GM19455 (cell line): Measurements from ENCODE around the gene TCEA3.
"Not testable (repeated sequence)": the region's sequence is repeated elsewhere in the genome, so short reads cannot be mapped to it uniquely, and the experiment has no call there.

Source experiments
- ATAC-seq: cut with Tn5 transposase; IDR thresholded peaks from one replicate; pipeline ENCODE4 v1.9.1; 2021; ENCODE audit not compliant: unreplicated experiment

The TCEA3 gene

GRCh38 chr1:23394684-23395083, 29.9 kb downstream of the TCEA3 start:
- ATAC-seq = no peak

GRCh38 chr1:23394181-23394580, 30.4 kb downstream of the TCEA3 start:
- no peak for ATAC-seq

DNA sequence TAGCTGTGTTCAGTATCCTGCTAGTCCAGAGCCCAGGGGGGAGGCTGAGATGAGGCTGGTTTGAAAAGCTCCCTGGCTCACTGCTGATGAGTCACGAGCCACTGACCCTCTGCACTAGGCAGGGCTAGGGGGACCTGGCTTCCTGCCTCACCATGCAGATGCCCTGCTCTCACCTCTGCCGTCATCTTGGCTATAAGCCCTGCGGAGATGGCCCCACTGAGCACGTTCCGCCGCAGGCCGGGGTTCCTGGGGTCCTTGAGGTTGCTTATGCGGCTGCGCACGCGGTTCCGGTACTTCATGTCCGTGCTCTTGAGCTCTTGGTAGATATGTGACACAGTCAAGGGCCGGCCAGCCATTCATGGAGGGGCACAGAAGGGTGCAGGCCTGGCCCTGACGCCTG, 30.8 kb downstream of the TCEA3 start:
- no peak for ATAC-seq

DNA sequence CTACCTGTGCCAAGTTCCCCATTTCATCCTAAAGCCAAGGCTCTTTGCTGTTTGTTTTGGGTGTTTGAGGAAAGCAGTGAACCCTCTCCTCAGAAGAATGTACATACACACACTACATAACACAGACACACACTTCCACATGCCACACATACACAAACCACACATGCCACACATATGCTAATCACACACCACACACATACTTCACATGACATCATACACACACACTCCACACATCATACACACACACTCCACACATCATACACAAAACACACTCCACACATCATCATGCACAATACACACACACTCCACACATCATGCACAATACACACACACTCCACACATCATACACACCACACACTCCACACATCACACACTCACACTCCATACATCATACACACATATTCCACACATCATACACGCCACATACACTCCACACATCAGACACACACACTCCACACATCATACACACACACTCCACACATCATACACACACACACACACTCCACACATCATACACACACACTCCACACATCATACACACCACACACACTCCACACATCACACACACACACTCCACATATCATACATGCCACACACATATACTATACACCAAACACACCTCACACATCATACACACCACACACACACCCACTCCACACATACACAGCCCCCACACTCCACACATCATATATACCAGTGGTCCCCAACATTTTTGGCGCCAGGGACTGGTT, 32.3 kb downstream of the TCEA3 start:
- no peak for ATAC-seq

- ATAC-seq = no peak
Measured at GRCh38 chr1:23389837-23390321, 34.7 kb downstream of the TCEA3 start.

DNA sequence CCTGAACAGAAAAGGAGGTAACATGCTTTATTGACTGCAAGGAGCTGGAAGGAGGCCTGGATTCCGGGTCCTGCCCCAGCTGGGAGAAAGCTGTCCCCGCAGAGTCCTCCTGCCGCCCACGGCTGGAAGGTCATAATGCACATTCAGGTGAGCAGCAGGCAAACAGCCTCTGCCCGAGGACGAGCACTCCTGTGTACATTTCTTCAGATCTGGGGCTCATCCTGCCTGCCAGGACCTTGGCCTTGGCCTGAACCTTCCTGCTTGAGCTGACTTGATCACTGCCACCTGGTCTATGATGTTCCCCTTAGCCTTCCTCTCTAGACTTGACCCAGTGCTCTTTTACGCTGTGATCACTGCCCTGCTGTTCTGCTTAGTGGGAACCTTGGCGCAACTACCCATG, 37.1 kb downstream of the TCEA3 start:
- no peak for ATAC-seq

GRCh38 chr1:23385119-23385621, 39.4 kb downstream of the TCEA3 start:
- ATAC-seq = no peak

DNA sequence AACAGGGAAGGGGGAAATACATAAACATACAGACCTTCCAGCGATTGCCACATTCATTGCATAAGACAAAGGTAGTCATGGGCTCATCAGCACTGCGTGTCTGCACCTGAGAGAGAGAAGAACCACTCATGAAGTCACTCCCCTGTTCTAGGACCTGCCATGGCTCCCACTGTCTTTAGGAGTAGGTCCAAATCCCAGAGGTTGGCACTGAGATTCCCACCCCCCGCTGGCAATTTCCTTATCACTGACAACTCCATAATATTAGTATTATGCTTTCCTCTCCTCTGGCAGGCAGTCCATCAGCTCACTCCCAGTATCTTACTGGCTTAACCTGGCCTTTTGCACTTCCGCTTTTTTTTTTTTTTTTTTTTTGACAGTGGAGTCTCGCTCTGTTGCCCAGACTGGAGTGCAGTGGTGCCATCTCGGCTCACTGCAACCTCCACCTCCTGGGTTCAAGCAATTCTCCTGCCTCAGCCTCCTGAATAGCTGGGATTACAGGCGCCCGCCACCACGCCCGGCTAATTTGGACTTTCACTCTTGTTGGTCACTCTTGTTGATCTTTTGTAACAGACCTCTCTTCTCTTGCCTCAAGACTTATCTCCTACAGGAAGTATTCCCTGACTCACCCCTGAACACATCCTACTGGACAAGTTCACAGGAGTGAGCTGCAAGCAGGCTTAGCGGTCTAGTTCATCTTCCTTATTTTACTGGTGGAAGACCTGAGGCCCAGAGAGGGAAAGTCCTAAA, 40.1 kb downstream of the TCEA3 start:
- ATAC-seq = no peak

- ATAC-seq = no peak
Measured at GRCh38 chr1:23383577-23384311, 40.8 kb downstream of the TCEA3 start.

- ATAC-seq = no peak
Measured at GRCh38 chr1:23381233-23381885, 43.2 kb downstream of the TCEA3 start.

- no peak for ATAC-seq
Measured at GRCh38 chr1:23380719-23381118, 43.8 kb downstream of the TCEA3 start.

DNA sequence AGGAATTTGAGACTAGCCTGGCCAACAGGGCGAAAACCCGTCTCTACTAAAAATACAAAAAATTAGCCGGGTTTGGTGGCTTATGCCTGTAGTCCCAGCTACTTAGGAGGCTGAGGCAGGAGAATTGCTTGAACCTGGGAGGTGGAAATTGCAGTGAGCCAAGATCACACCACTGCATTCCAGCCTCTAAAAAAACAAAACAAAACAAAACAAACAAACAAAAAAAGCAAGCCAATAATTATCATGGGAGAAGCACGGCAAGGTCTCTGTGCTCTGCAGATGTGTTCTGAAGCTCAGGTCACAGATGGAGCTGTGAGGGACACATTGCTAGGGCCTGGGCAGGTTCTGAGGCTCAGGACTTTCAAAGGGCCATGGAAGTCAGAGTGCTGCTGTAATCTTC, 44.3 kb downstream of the TCEA3 start:
- ATAC-seq = not testable (repeated sequence)

- ATAC-seq = no peak
Measured at GRCh38 chr1:23376890-23377811, 47.4 kb downstream of the TCEA3 start.

- not testable (repeated sequence) for ATAC-seq
Measured at GRCh38 chr1:23374079-23374735, 50.3 kb downstream of the TCEA3 start.

- ATAC-seq = no peak
Measured at GRCh38 chr1:23371987-23372880, 52.3 kb downstream of the TCEA3 start.

DNA sequence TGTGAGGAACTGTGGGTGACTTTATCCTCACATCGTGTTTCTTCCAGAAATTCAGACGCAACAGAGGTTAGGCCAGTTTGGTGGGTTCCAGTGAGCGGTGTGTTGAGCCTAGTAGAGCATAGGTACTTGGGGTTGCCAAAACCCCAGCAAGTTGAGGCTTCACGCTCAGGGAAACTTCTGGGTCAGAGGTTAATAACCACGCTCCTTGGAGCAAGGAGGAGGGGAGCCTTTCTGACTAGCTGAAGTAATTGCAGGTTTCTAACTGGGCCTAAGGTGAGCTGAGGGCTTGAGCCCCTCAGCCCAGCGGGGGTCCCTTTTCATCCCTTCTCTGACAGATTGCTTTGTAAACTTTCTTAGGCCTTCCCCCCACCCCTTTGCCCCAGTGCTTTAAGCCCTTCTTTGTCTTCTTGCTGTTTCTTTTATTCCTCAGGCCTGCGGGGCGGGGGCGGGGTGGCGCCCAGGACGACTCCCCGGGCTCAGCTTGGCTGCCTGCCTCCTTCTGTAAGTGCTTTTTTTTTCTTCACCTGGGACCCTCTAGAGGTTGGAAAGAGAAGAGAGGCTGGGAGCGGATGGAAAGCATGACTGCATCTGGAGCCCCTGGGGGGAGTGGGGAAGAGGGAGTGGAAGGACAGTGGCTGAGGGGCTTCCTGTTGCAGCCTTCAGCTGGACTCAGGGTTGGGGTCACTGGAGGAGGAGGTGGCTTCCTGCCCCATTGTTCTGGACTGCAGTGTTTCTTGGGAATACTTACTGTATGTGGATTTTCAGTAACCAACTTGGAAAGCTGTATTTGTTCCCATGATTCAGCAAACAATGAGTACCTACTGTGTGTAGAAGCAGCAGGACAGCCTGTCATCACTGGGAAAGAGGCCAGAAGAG, 53.6 kb downstream of the TCEA3 start:
- no peak for ATAC-seq

GRCh38 chr1:23370330-23370708, 54.2 kb downstream of the TCEA3 start:
- no peak for ATAC-seq
